ENCODE data around the gene RASIP1. TPM values are rescaled to one million over a fixed set of nuclear protein-coding genes. Genes with fewer than 3 reads are reported as not detected.

RASIP1 gene
- total and polyA plus RNA-seq, 2 of the 8 experiments (the other 6 are each of a cell fraction or from before 2014, with no cell fraction given), result 9.3 to 11.4 TPM

GRCh38 chr19:48703316-48703715 lies 37.1 kb downstream of the RASIP1 start (continued):
- TF ChIP-seq CHD2 (IDR thresholded peaks at IDR 0.05; ENCODE audit: low read length), result no peak
- TF ChIP-seq YY1 (IDR thresholded peaks at IDR 0.05; ENCODE audit: low read depth, low read length), result no peak
- TF ChIP-seq SP4 (IDR thresholded peaks at IDR 0.05; ENCODE audit: low read length), result no peak

Measured in H1 (cell line).